Activated naive CD8-positive, alpha-beta T cell treated with anti-CD3 and anti-CD28 coated beads for 36 hours (primary cell): Measurements from ENCODE around the gene PDLIM3. TPM values are rescaled to one million over a fixed set of nuclear protein-coding genes. Genes with fewer than 3 reads are reported as not detected.

Experiments used
- DNase-seq: peaks from one replicate; pipeline ENCODE4 v3.0.0; 2021
- H3K27ac Mint-ChIP-seq: one replicate; pipeline ENCODE4 v1.8.0; 2022; ENCODE audit warnings: mild to moderate bottlenecking, moderate library complexity, mixed read lengths
- H3K27me3 Mint-ChIP-seq: one replicate; pipeline ENCODE4 v1.8.0; 2022; ENCODE audit warnings: mild to moderate bottlenecking, mixed read lengths
- H3K36me3 Mint-ChIP-seq: one replicate; pipeline ENCODE4 v1.8.0; 2021; ENCODE audit warnings: mild to moderate bottlenecking, mixed read lengths
- H3K4me1 Mint-ChIP-seq: one replicate; pipeline ENCODE4 v1.8.0; 2021; ENCODE audit warnings: mixed read lengths
- H3K4me3 Mint-ChIP-seq: one replicate; pipeline ENCODE4 v1.8.0; 2022; ENCODE audit warnings: mild to moderate bottlenecking, moderate library complexity, mixed read lengths
- H3K9me3 Mint-ChIP-seq: one replicate; pipeline ENCODE4 v1.8.0; 2022; ENCODE audit warnings: mixed read lengths
- total RNA-seq, 2 experiments: library from RNA; stranded (reverse); gene quantifications; one replicate each; pipeline ENCODE4 v1.2.3, GENCODE V29; 2021

The PDLIM3 gene, protein sequence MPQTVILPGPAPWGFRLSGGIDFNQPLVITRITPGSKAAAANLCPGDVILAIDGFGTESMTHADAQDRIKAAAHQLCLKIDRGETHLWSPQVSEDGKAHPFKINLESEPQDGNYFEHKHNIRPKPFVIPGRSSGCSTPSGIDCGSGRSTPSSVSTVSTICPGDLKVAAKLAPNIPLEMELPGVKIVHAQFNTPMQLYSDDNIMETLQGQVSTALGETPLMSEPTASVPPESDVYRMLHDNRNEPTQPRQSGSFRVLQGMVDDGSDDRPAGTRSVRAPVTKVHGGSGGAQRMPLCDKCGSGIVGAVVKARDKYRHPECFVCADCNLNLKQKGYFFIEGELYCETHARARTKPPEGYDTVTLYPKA
- not detected for total RNA-seq

DNA sequence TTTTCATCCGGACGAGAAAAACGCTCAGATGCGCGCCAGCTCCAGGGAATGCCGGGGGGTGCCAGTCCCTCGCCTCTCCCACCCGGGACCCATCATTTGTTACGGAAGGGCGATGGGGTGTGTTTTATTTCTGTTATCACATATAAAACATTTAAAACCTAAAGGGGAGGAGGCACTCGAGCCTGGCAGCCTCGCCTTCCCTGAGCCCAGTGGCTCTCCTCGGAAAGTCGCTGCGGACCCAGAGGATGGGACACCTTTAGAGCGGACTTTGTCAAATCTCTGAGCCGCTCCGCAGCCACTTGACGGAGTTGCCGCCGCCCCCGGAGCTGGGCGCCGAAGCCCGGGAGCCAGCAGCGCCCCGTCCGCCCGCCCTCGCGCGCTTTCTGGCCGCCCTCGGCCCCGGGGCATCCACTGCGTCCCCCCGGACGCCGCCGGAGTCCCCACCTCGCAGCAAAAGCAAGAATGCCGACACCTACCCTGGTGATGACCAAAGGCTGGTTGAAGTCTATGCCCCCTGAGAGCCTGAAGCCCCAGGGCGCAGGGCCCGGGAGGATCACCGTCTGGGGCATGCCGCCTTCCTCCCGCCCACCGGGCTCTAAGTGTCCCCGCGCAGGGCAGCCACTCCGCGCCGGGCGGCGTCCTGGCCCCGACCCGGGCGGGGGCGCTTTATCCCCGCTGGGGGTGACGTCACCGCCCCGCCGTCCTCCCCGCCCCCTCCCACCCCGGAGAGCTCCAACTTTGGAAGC lies at the start of gene PDLIM3:
Gene PDLIM3, minus strand, starts transcription at position 642 of the 746 bp plus-strand sequence. Its CDS starts 73 bp downstream, at position 569.
- H3K27ac Mint-ChIP-seq: no peak within 1 kb of the TSS
- H3K4me3 Mint-ChIP-seq: peak within 1 kb of the TSS; percentile 48
- no peaks in the 10 kb centered on the region for H3K36me3 Mint-ChIP-seq
- peaks cover 44% of the 10 kb centered on the region for H3K27me3 Mint-ChIP-seq
- peak; percentile 9 for DNase-seq
- no peaks in the 10 kb centered on the region for H3K9me3 Mint-ChIP-seq
- H3K4me1 Mint-ChIP-seq: peaks cover 6% of the 10 kb centered on the region

DNA sequence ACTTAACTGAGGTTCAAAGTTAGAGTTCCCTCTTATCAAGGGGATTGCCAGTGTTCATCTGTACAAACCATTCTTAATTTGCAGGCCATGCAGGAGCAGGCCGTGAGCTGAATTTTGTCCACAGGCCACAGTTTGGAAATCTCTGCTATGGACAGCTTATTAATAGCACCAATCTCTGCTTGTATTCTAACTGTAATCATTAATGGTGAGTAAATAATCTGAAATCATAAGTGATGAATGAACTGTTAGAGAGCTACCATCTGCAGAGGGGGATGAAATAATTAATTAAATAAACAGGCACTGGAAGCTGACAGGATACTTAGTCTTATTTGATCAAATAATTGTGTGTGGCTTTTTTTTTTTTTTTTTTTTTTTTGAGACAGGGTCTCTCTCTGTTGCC lies 48.5 kb upstream of the PDLIM3 start:
- Mint-ChIP-seq H3K4me1 (peaks cover 13% of the 10 kb centered on the region), H3K4me3 (no peak overlapping the region), H3K36me3 (peaks cover 12% of the 10 kb centered on the region), H3K9me3 (no peaks in the 10 kb centered on the region), H3K27me3 (peaks cover 49% of the 10 kb centered on the region), H3K27ac (no peak overlapping the region)
- DNase-seq: no peak

DNA sequence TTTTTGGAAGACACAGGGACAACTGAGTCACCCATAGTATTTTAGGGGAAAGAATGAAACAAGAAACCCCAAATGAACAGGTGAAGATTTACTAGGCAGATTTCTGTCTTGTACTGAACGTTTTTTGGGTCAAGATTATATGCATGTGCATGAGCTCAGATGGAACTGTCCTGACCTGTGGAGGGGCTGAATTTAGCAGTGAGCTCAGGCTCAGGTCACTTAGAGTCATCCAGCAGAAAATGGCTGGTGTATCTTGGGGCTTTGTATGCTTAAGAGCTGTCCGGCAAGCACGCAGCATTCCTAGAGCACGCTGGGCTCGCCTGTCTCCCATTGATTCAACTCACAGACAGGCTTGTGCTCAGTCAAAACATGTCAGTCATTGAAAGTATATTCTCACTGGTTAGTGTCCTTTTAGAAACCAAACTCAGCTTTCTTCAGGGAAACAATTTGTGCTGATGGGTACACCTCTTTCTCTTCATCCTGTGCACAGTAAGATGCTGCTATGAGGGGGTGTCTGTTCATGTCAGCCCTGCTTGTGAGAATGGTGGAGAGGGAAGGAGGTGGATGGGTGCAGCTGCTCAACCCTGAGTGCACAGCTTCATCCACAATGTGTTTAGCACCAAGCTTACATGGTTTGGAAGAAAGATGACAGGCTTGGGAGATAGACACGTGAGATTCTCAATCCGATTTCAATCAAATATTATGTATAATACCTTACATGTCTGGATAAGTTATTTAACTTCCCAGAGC lies 47.5 kb upstream of the PDLIM3 start:
- DNase-seq: no peak
- no peaks in the 10 kb centered on the region for H3K9me3 Mint-ChIP-seq
- peaks cover 44% of the 10 kb centered on the region for H3K27me3 Mint-ChIP-seq
- H3K27ac Mint-ChIP-seq: no peak overlapping the region
- no peak overlapping the region for H3K4me3 Mint-ChIP-seq
- peaks cover 11% of the 10 kb centered on the region for H3K36me3 Mint-ChIP-seq
- peaks cover 11% of the 10 kb centered on the region for H3K4me1 Mint-ChIP-seq

DNA sequence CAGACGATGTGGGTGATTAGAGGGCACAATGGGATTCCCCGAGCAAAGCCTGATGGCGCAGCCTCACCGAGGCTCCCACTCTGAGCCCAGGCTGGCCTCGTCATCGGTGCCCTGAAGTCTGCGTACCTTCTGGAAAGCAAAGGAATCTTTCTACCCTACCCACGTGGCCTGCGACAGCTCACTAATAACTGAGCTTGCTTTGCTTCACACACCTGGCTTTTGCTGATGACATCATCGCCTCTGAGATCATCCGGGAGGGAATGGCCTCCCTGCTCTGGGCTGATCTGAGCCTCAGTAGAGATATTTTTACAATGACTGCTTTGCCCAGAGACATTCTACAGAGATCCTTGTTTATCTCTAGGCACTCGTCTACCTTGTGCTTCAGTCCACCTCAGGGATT lies 45.4 kb upstream of the PDLIM3 start:
- Mint-ChIP-seq H3K36me3 (no peaks in the 10 kb centered on the region), H3K27ac (no peak overlapping the region), H3K4me1 (no peaks in the 10 kb centered on the region), H3K4me3 (no peak overlapping the region), H3K27me3 (peaks cover 30% of the 10 kb centered on the region), H3K9me3 (no peaks in the 10 kb centered on the region)
- no peak for DNase-seq

DNA sequence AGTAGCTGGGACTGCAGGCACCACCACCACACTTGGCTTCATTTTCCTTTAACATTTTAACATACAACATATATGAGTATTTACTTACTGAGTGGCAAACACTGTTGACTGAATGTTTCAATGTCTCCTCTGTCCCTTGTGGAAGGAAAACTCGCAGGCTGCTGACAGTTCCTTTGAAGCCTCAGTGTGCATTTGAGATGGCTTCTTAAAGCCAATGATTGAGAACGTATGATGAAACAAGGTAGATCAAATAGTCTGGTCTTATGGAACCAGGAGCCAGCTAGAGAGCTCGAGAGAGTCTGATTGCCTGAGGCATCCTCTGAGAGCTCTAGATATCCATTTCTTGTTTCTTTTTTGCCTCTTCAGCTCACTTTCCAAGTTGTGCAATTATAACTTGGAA lies 43.0 kb upstream of the PDLIM3 start:
- DNase-seq: no peak
- H3K27me3 Mint-ChIP-seq: peaks cover 27% of the 10 kb centered on the region
- H3K9me3 Mint-ChIP-seq: no peaks in the 10 kb centered on the region
- H3K36me3 Mint-ChIP-seq: no peaks in the 10 kb centered on the region
- H3K4me1 Mint-ChIP-seq: no peaks in the 10 kb centered on the region
- H3K4me3 Mint-ChIP-seq: no peak overlapping the region
- H3K27ac Mint-ChIP-seq: no peak overlapping the region

DNA sequence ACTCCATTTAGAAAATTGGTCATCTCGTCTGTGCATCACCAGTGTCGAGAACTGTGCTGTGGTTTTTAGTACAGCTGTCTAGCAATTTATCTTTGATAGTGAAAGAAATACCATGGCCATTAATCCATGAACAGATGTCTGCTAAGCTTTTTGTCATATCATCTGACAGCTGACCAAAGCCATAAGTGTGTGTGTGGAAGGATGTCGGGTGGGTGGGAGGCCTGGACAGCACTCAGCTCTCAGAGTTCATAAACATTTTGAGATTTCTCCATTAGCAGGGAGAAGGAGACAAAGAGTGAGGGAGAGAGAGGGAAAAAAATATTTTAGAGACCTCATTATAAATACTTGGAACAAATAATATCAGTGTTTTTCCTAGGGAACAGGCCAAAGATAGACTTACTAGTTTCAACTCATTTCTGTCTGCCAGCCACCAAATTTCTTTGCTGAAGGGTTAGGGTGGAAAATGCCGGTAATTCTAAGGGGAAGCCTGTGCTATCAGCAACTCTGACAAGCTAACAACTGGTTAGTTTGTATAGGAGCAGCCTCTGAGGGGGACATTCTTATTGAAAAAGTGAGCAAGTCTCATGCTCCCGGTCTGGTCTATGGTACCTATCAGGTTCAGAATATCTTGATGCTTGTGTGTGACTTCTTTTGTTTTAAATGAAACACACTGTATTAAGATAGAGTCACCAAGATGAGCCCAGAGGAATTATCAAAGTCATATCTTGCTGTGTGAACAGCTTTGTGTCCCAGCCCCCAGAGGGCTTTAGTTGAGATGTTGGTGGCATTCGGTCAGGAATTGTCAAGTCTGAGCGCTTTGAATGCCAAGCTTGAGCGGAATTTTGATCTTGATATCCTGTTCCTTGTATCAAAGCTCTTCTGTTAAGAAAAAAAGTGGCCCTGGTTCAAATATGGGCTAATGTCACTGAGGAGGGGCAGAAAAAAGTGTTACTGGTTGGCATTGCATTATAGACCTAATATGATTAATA lies 41.9 kb upstream of the PDLIM3 start:
- Mint-ChIP-seq H3K9me3 (no peaks in the 10 kb centered on the region), H3K36me3 (no peaks in the 10 kb centered on the region), H3K4me3 (no peak overlapping the region), H3K27ac (no peak overlapping the region), H3K4me1 (no peaks in the 10 kb centered on the region), H3K27me3 (peaks cover 26% of the 10 kb centered on the region)
- DNase-seq: no peak

DNA sequence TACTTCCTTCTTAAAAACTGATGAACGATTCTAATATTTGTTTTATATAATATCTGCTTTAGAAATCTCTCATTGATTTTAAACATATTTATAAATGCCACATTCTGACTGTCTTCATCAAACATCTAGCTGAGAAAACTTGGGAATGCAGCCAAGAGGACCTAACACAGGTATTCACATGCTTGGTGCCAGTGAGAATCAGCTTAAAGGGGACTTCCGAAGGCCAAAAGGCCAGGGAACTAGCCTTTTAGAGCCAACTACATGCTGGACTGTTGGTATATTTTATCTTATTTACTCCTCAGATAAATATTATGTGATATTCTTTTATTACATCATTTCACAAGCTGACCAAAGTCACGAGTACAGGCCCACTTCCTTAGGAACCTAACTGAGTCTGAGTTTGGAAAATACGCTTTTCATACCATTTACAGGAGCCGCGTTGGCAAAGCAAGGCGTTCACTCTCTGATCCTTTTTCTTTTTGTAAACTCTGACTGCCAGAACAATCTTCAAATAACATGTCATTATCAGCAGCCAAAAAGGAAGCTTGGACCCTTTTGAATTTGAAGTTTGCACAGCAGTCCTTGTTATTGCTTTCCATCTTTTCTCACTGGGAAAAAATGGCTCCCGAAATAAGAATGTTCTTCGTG lies 41.1 kb upstream of the PDLIM3 start:
- Mint-ChIP-seq H3K4me1 (no peaks in the 10 kb centered on the region), H3K27ac (no peak overlapping the region), H3K9me3 (no peaks in the 10 kb centered on the region), H3K36me3 (no peaks in the 10 kb centered on the region), H3K4me3 (no peak overlapping the region), H3K27me3 (peaks cover 23% of the 10 kb centered on the region)
- DNase-seq: no peak

DNA sequence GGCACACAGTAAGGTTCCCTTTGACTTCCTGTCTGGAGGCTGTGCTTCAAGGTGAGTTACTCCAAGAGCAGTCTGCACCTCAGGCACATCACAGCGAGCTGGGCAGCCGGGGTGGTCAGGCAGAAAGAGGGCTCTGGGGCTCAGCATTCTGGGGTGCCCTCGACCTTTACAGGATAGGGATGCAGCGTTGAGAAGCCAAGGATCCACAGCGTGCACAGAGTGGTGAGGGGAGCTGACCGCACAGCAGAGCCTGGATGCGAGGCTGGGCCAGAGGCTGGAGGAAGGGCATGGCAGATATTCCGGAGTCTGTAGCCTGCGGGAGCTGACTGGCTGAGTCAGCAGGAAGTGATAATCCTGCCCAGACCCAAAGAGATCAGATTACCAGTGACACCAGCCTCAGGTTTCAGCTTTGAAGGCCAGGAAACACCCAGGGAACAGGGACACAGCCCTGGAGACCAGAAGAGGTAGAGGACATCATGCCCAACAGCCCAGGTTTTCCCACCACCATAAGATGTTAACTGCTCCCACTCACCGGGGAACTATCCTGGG lies 38.4 kb upstream of the PDLIM3 start:
- H3K27ac Mint-ChIP-seq: no peak overlapping the region
- H3K36me3 Mint-ChIP-seq: no peaks in the 10 kb centered on the region
- no peak overlapping the region for H3K4me3 Mint-ChIP-seq
- no peaks in the 10 kb centered on the region for H3K4me1 Mint-ChIP-seq
- DNase-seq: no peak
- H3K9me3 Mint-ChIP-seq: no peaks in the 10 kb centered on the region
- H3K27me3 Mint-ChIP-seq: peaks cover 17% of the 10 kb centered on the region

DNA sequence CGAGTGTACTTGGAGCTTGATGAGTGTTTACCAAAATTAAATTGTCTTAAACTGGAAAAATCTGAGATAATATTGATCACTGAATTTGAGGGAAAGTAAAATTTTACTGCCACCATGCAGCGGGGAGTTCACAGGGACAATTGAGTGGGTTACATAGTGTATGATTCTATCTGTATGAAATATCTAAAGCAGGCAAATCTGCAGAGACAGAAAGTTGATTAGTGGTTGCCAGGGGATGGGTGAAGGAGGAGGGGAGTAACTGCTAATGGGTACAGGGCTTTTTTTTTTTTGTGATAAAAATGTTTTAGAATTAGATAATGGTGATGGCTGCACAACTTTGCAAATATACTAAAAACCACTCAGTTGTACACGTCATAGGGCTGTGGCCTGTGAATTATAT lies 35.4 kb upstream of the PDLIM3 start:
- H3K27me3 Mint-ChIP-seq: peaks cover 13% of the 10 kb centered on the region
- no peak for DNase-seq
- H3K9me3 Mint-ChIP-seq: no peaks in the 10 kb centered on the region
- H3K36me3 Mint-ChIP-seq: no peaks in the 10 kb centered on the region
- no peak overlapping the region for H3K27ac Mint-ChIP-seq
- H3K4me3 Mint-ChIP-seq: no peak overlapping the region
- H3K4me1 Mint-ChIP-seq: no peaks in the 10 kb centered on the region

DNA sequence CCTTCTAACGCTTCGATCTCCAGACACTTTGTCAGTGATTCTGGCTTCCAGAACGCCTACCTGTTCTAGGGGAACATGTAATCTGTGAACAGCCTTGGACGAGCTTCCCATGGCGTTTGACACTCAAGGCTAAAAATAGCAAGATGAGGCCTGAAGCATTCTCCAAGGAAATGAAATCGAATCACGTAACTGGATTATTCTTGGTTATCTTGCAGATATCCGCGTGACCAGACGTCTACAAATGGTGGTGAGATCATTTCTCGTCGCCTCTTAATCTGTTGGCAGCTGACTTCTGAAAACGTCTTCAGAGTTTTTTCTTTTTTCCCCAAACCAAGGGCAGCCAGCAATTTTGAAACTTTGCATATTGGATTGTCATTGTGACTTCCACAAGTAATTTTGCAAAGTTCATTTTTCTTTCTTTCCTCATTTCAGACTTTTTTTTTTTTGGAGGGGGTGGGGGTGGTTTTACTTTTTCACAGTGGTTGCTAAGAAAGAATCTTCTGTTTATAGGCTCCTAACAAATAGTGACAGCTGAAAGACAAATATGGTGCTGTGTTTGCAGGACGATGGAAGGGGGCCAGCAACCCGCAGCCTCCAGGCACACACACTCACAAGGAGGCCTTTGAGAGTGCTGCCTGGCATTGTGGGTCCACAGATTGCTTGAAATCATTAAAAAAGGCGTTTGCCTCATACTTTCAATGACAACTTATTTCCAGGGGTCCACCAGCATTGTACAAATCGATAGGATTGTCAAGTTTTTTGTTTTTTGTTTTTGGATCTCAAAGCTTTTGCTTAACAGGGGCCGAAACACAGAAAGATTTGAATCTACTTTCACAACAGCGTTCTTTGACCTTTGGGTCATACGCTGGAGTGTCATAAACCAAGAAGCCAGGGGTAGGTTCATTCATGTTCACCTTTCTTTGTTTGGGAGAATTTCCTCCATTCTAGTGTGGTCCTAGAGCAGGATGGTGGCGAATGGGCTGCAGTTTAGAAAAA lies 32.4 kb upstream of the PDLIM3 start:
- H3K4me3 Mint-ChIP-seq: no peak overlapping the region
- H3K27ac Mint-ChIP-seq: no peak overlapping the region
- peaks cover 8% of the 10 kb centered on the region for H3K27me3 Mint-ChIP-seq
- no peak for DNase-seq
- H3K36me3 Mint-ChIP-seq: no peaks in the 10 kb centered on the region
- no peaks in the 10 kb centered on the region for H3K9me3 Mint-ChIP-seq
- H3K4me1 Mint-ChIP-seq: no peaks in the 10 kb centered on the region

DNA sequence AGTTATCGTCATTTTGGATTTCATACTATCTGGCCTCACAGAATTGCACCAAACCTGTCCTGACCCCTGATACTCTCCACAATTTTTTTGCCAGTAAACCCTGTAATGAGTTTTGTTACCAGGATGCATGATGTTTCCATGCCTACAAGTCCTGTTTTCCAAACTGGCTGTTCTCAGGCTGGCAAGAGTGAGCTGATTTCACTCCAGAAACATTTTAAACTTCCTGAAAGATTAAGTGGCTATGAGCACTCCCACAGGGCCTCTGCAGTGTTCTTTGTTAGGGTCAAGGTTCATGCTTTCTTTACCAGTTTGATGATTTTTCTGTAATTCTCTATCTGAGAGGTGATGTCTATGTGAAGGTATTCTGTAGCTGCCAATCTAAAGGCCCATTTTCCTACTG lies 31.7 kb upstream of the PDLIM3 start:
- Mint-ChIP-seq H3K36me3 (no peaks in the 10 kb centered on the region), H3K9me3 (no peaks in the 10 kb centered on the region), H3K4me3 (no peak overlapping the region), H3K4me1 (no peaks in the 10 kb centered on the region), H3K27ac (no peak overlapping the region), H3K27me3 (peaks cover 8% of the 10 kb centered on the region)
- no peak for DNase-seq

DNA sequence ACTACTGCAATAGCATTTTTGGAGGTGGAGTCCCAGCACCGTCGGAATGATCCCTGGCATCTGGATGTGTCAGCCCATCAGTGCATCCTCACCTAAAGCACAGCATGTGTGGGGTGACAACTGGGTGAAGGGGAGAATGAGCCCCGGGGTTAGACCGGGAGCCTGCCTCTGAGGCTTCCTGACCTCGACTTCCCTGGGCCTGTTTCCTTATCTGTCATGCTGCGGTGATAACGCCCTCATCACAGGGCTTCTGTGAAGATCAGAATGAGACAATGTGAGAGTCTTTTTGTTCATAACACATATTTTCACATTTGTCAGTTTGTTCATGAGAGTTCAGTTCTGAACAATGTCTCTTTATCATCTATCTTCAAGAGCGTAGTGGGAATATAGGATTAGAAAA lies 31.1 kb upstream of the PDLIM3 start:
- no peak for DNase-seq
- Mint-ChIP-seq H3K4me3 (no peak overlapping the region), H3K27me3 (peaks cover 8% of the 10 kb centered on the region)

DNA sequence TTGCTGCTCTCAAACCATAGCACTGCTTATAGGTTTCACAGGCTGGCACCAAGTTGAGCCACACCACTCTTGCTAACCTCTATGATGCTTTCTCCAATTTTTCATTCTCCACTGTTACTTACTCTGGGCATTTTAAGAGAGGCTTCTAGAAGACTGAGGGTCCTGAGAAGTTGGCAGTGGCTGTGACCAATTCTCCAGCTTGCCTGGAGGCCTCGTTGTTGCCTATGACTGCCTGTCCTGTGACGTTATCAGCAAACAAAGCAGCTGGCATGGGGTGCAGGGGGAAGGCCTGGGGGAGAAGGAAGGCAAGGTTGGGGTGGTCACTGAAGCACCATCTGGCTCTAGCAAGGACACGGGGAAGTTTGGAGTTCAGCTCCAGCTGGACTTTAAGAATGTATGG lies 30.4 kb upstream of the PDLIM3 start:
- Mint-ChIP-seq H3K36me3 (no peaks in the 10 kb centered on the region), H3K4me1 (no peaks in the 10 kb centered on the region), H3K9me3 (no peaks in the 10 kb centered on the region), H3K4me3 (no peak overlapping the region), H3K27me3 (peaks cover 8% of the 10 kb centered on the region), H3K27ac (no peak overlapping the region)
- DNase-seq: no peak

More for the DNA sequence above, 31.1 kb upstream of the PDLIM3 start:
- no peaks in the 10 kb centered on the region for H3K4me1 Mint-ChIP-seq
- H3K36me3 Mint-ChIP-seq: no peaks in the 10 kb centered on the region
- H3K9me3 Mint-ChIP-seq: no peaks in the 10 kb centered on the region
- no peak overlapping the region for H3K27ac Mint-ChIP-seq
